ENCODE results near the gene IMPG2.

DNA sequence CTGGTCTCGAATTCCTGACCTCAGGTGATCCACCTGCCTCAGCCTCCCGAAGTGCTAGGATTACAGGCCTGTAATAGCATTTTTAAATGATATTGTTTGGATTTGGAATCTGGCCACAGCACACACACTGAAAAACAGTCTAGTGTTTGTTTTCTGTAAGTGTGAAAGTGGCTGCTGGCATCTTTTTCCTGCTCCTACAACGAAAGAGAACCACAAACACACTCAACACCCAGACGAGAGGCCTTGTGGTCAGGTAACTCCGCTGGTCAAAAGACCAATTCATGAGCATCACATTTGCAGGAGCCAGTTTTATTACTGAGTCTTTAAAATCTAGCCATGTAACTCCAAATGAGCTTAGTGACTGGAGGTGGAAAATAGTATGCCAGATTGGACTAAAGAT lies 50.2 kb downstream of the IMPG2 start:
- TF ChIP-seq EZH2 (IDR thresholded peaks at IDR 0.05; ENCODE audit: low read length): no peak
- TF ChIP-seq, protein P1, sequence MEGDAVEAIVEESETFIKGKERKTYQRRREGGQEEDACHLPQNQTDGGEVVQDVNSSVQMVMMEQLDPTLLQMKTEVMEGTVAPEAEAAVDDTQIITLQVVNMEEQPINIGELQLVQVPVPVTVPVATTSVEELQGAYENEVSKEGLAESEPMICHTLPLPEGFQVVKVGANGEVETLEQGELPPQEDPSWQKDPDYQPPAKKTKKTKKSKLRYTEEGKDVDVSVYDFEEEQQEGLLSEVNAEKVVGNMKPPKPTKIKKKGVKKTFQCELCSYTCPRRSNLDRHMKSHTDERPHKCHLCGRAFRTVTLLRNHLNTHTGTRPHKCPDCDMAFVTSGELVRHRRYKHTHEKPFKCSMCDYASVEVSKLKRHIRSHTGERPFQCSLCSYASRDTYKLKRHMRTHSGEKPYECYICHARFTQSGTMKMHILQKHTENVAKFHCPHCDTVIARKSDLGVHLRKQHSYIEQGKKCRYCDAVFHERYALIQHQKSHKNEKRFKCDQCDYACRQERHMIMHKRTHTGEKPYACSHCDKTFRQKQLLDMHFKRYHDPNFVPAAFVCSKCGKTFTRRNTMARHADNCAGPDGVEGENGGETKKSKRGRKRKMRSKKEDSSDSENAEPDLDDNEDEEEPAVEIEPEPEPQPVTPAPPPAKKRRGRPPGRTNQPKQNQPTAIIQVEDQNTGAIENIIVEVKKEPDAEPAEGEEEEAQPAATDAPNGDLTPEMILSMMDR (optimal IDR thresholded peaks at IDR 0.05 in 1 of 3, IDR thresholded peaks at IDR 0.05 in 1 of 3, conservative IDR thresholded peaks at IDR 0.05 in 1 of 3; ENCODE audit: extremely low read depth in 1 of 3, insufficient read depth in 2 of 3, low read length in 3 of 3): no peak
